Fibroblast of mammary gland (primary cell): ENCODE measurements around the gene KLF13.

Source experiments
- DNase-seq: peaks from one replicate; pipeline ENCODE4 v3.0.0-alpha.2; 2010; ENCODE audit warnings: low read depth
- H3K4me3 ChIP-seq: 2 replicates; pipeline ENCODE4 v1.5.1; 2011; ENCODE audit warnings: low read depth, mild to moderate bottlenecking, low read length, moderate library complexity; ENCODE audit not compliant: control insufficient read depth
- CTCF ChIP-seq: conservative IDR thresholded peaks from 2 replicates; pipeline ENCODE4 v1.5.1; 2011; ENCODE audit warnings: low read depth, low read length, inconsistent platforms; ENCODE audit not compliant: control insufficient read depth, insufficient read depth

The KLF13 gene

GRCh38 chr15:31374489-31374888 lies 47.9 kb downstream of the KLF13 start:
- no peak for DNase-seq
- no peak for TF ChIP-seq CTCF
- H3K4me3 ChIP-seq = no peak overlapping the region

GRCh38 chr15:31374986-31375385 lies 48.4 kb downstream of the KLF13 start:
- no peak for DNase-seq
- no peak overlapping the region for H3K4me3 ChIP-seq
- no peak for TF ChIP-seq CTCF

- H3K4me3 ChIP-seq = no peak overlapping the region
- no peak for TF ChIP-seq CTCF
- no peak for DNase-seq
Observed at GRCh38 chr15:31375772-31376171, 49.1 kb downstream of the KLF13 start.

GRCh38 chr15:31376511-31376910 lies 49.9 kb downstream of the KLF13 start:
- TF ChIP-seq CTCF = no peak
- no peak overlapping the region for H3K4me3 ChIP-seq
- DNase-seq = no peak

GRCh38 chr15:31377030-31377429 lies 50.4 kb downstream of the KLF13 start:
- TF ChIP-seq CTCF = no peak
- no peak for DNase-seq
- H3K4me3 ChIP-seq = no peak overlapping the region

GRCh38 chr15:31378363-31378903 lies 51.8 kb downstream of the KLF13 start:
- TF ChIP-seq CTCF = no peak
- no peak overlapping the region for H3K4me3 ChIP-seq
- no peak for DNase-seq

GRCh38 chr15:31379042-31379441 lies 52.4 kb downstream of the KLF13 start:
- no peak overlapping the region for H3K4me3 ChIP-seq
- TF ChIP-seq CTCF = no peak
- DNase-seq = no peak
